Activated CD4-positive, alpha-beta T cell treated with anti-CD3 and anti-CD28 coated beads, Interleukin-2, amount 10 ng/mL, durations not matched to agents 7 days and 5 days (primary cell): Measurements from ENCODE around the gene FAM83D. TPM values are rescaled to one million over a fixed set of nuclear protein-coding genes. Genes with fewer than 3 reads are reported as not detected.

Source experiments
- CTCF ChIA-PET: fragments of 350-600 bp; sonication (Branson Sonifier 250); formaldehyde crosslinking; loops from one replicate; lab custom pipeline; 2021; ENCODE audit warnings: antibody characterized with exemption; lab: Charles Lee
- POLR2A ChIA-PET: fragments of 350-600 bp; sonication (Branson Sonifier 250); formaldehyde crosslinking; loops from one replicate; lab custom pipeline; 2021; ENCODE audit warnings: antibody characterized with exemption; lab: Charles Lee
- DNase-seq: peaks from one replicate; pipeline ENCODE4 v3.0.0-alpha.2; 2020
- H3K27ac Mint-ChIP-seq: one replicate; pipeline ENCODE4 v1.8.0; 2021; ENCODE audit warnings: mild to moderate bottlenecking, moderate library complexity, mixed read lengths
- H3K27me3 Mint-ChIP-seq: one replicate; pipeline ENCODE4 v1.8.0; 2021; ENCODE audit warnings: mixed read lengths
- H3K36me3 Mint-ChIP-seq: one replicate; pipeline ENCODE4 v1.8.0; 2021; ENCODE audit warnings: low read depth, mixed read lengths
- H3K4me1 Mint-ChIP-seq: one replicate; pipeline ENCODE4 v1.8.0; 2021; ENCODE audit warnings: mixed read lengths
- H3K4me3 Mint-ChIP-seq: one replicate; pipeline ENCODE4 v1.8.0; 2021; ENCODE audit warnings: mild to moderate bottlenecking, moderate library complexity, mixed read lengths
- H3K9me3 Mint-ChIP-seq: one replicate; pipeline ENCODE4 v1.8.0; 2021; ENCODE audit warnings: mixed read lengths
- total RNA-seq, 2 experiments: library from RNA; stranded (reverse); gene quantifications; one replicate each; pipeline ENCODE4 v1.2.3, GENCODE V29; 2021

The FAM83D gene
- 10 to 100 TPM; 22.5 to 22.6 TPM for total RNA-seq

GRCh38 chr20:38926142-38926933, at the start of gene FAM83D:
Gene FAM83D (plus strand): TSS chr20:38926417. CDS start chr20:38926443, 26 bp downstream.
- H3K27me3 Mint-ChIP-seq = no peaks in the 10 kb centered on the region
- peak within 1 kb of the TSS; percentile 88 for H3K4me3 Mint-ChIP-seq
- ChIA-PET POLR2A (interaction anchor here (0.8 kb wide), 1 partner anchor 36 kb away, joined by 6 read pairs; the partner anchor contains the start of gene DHX35), CTCF (interaction anchor here (0.5 to 5.1 kb wide), 20 partner anchors 8 to 183 kb away, joined by 3 to 41 read pairs (median 4); partner anchors contain the start of gene DHX35)
- DNase-seq = peak; percentile 97
- H3K9me3 Mint-ChIP-seq = no peaks in the 10 kb centered on the region
- H3K4me1 Mint-ChIP-seq = peaks cover 44% of the 10 kb centered on the region
- peak within 1 kb of the TSS; percentile 88 for H3K27ac Mint-ChIP-seq
- H3K36me3 Mint-ChIP-seq = peaks cover 23% of the 10 kb centered on the region

DNA sequence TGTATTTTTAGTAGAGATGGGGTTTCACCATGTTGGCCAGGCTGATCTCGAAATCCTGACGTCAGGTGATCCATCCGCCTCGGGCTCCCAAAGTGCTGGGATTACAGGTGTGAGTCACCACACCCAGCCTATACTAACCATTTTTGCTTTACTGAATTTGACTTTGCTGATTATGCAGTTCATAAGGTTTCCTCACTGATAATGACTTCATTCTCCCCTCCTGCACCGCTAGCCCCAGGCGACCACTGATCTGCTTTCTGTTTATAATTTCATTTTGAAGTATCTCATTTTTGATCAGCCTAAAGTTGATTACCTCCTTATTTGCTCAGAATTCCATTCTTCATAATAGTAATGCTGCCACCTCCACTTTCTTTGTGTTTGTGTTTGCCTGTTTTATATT, 48.7 kb upstream of the FAM83D start:
- Mint-ChIP-seq H3K36me3 (peaks cover 25% of the 10 kb centered on the region), H3K9me3 (no peaks in the 10 kb centered on the region), H3K4me1 (peaks cover 93% of the 10 kb centered on the region), H3K4me3 (no peak overlapping the region), H3K27ac (peak overlapping the region; percentile 50), H3K27me3 (no peaks in the 10 kb centered on the region)
- ChIA-PET CTCF (interaction anchor here (1.4 to 7.0 kb wide), 2 partner anchors 11 to 16 kb away, joined by 4 to 36 read pairs; no protein-coding TSS in a partner anchor), POLR2A (no interaction called here)
- DNase-seq = no peak

GRCh38 chr20:38878866-38879265, 47.4 kb upstream of the FAM83D start:
- Mint-ChIP-seq H3K4me3 (no peak overlapping the region), H3K9me3 (no peaks in the 10 kb centered on the region), H3K27ac (no peak overlapping the region), H3K27me3 (no peaks in the 10 kb centered on the region), H3K4me1 (peaks cover 92% of the 10 kb centered on the region), H3K36me3 (peaks cover 22% of the 10 kb centered on the region)
- ChIA-PET POLR2A (no interaction called here), CTCF (interaction anchor here (0.6 to 7.0 kb wide), 4 partner anchors 15 to 101 kb away, joined by 3 to 36 read pairs (median 4); no protein-coding TSS in a partner anchor)
- no peak for DNase-seq

DNA sequence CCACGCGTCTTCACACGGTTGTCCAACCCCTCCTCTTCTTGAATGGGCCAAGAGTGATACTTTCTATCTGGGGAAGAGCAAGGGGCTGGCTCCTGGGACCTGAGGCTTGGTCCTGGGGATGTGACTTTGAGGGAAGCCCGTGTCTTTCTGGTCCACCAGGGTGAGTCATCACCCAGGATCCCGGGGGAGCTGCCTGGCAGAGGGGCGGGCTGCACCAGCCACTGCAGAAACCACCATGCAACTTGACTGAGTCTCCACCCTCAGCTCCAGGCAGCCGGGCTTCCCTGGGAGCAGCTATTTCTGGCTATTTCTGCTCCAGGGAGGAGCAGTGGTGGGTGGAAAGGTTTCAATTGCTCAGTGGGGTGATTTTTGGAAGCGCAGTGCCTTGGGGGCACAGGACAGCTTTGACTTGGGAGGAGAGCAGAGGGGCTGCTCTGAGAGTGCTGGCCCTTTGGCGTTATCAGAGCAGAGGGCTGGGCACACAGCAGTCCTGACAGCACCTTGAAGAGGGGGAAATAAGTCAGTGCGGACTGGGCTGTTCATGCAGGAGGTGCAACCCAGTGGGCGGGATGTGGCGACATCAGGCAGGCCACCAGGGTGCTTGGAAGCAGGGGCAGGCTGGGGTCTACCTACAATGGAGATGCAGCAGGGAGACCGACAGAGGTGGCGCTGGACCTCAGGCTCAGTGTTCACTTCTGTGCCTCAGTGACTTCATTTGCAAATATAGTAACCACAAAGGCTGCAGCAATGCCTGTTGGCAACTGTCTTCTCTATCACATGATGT, 45.1 kb upstream of the FAM83D start:
- Mint-ChIP-seq H3K27ac (no peak overlapping the region), H3K36me3 (peaks cover 29% of the 10 kb centered on the region), H3K4me3 (no peak overlapping the region), H3K27me3 (no peaks in the 10 kb centered on the region), H3K9me3 (no peaks in the 10 kb centered on the region), H3K4me1 (peaks cover 77% of the 10 kb centered on the region)
- ChIA-PET CTCF (interaction anchor here (1.5 to 7.0 kb wide), 4 partner anchors 9 to 65 kb away, joined by 4 to 36 read pairs (median 6); no protein-coding TSS in a partner anchor), POLR2A (no interaction called here)
- no peak for DNase-seq

GRCh38 chr20:38881806-38882440, 44.3 kb upstream of the FAM83D start:
- ChIA-PET CTCF (interaction anchor here (2.3 to 7.0 kb wide), 3 partner anchors 8 to 46 kb away, joined by 4 to 36 read pairs (median 6); no protein-coding TSS in a partner anchor), POLR2A (interaction anchor here (0.6 kb wide), 1 partner anchor 39 kb away, joined by 4 read pairs; no protein-coding TSS in a partner anchor)
- no peak for DNase-seq
- Mint-ChIP-seq H3K4me1 (peaks cover 70% of the 10 kb centered on the region), H3K36me3 (peaks cover 31% of the 10 kb centered on the region), H3K9me3 (no peaks in the 10 kb centered on the region), H3K27ac (peak overlapping the region; percentile 75), H3K4me3 (no peak overlapping the region), H3K27me3 (no peaks in the 10 kb centered on the region)

GRCh38 chr20:38882600-38882999, 43.6 kb upstream of the FAM83D start:
- H3K27me3 Mint-ChIP-seq = no peaks in the 10 kb centered on the region
- H3K36me3 Mint-ChIP-seq = peaks cover 30% of the 10 kb centered on the region
- H3K4me3 Mint-ChIP-seq = no peak overlapping the region
- H3K9me3 Mint-ChIP-seq = no peaks in the 10 kb centered on the region
- H3K4me1 Mint-ChIP-seq = peaks cover 68% of the 10 kb centered on the region
- ChIA-PET POLR2A (interaction anchor here (0.6 kb wide), 1 partner anchor 38 kb away, joined by 4 read pairs; no protein-coding TSS in a partner anchor), CTCF (interaction anchor here (1.6 to 7.0 kb wide), 3 partner anchors 11 to 46 kb away, joined by 4 to 36 read pairs (median 4); partner anchors contain the start of gene FAM83D)
- H3K27ac Mint-ChIP-seq = peak overlapping the region; percentile 75
- no peak for DNase-seq

DNA sequence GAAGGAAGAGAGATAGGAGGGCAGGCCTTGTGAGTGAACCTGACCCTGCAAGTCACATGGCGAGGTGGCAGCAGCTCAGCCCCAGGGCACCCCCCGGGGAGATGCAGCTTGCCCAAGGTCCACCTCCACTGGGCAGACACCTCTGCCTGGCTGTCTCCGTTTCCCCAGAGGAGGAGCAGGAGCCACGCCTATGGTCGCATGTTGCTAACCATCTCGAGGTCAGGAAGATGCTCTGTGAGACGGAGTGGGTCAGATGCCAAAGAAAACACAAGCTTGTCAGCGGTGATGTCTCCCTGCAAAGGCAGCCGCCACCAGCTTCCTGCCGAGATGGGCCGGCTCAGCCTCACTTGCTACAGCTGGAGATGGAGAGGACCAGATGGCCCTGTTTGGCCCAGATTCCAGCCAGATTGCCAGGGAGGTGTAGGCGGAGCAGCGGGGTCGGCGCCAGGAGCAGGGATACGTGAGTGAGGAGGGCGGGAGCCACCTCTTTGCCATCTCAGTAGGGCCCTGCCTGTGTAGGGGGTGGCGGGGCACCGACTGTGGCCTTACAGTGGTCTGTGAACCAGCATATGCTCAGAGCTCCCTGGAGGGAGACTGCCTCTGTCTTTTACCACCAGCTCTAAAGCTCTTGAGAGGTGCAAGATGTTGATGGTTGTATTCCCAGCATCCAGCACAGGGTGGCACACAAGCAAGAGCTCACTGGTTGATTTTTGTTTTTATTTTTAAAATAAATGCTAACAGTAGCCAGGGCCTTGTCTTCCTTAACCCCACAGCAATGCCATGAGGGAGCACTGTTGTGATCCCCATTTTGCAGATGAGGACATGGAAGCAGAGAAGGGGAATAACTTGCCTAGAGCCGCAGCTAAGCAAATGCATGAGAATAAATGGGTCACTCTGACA, 42.9 kb upstream of the FAM83D start:
- peaks cover 28% of the 10 kb centered on the region for H3K36me3 Mint-ChIP-seq
- H3K4me1 Mint-ChIP-seq = peaks cover 63% of the 10 kb centered on the region
- DNase-seq = no peak
- H3K4me3 Mint-ChIP-seq = no peak overlapping the region
- no peaks in the 10 kb centered on the region for H3K9me3 Mint-ChIP-seq
- ChIA-PET POLR2A (no interaction called here), CTCF (interaction anchor here (0.8 to 7.0 kb wide), 3 partner anchors 10 to 43 kb away, joined by 3 to 36 read pairs (median 4); partner anchors contain the start of gene FAM83D)
- H3K27me3 Mint-ChIP-seq = no peaks in the 10 kb centered on the region
- peak overlapping the region; percentile 75 for H3K27ac Mint-ChIP-seq

- CTCF ChIA-PET = interaction anchor here (0.6 to 7.0 kb wide), 3 partner anchors 9 to 42 kb away, joined by 4 to 36 read pairs (median 4); partner anchors contain the start of gene FAM83D
- Mint-ChIP-seq H3K9me3 (no peaks in the 10 kb centered on the region), H3K4me3 (no peak overlapping the region), H3K27me3 (no peaks in the 10 kb centered on the region), H3K36me3 (peaks cover 25% of the 10 kb centered on the region), H3K4me1 (peaks cover 57% of the 10 kb centered on the region), H3K27ac (no peak overlapping the region)
- POLR2A ChIA-PET = no interaction called here
- no peak for DNase-seq
Measured at GRCh38 chr20:38883981-38884733, 42.1 kb upstream of the FAM83D start.

DNA sequence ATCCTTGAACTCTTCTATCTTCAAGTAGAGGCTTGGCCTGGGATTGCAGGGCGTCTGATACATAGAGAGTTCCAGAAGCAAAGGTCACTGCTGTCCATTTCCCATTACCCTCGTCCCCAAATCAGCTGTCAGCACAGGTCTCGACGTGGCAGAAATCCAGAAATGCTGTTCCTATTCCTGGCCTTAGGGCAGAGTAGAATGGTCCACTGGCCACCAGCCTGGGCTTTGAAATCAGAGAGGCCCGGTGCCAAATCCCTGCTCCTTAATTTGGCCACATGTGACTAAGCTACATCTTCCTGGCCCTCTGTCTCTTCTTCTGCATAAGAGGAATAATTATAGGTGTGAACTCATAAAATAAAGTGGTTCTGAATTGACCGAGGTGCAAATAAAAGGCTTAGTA, 40.9 kb upstream of the FAM83D start:
- H3K4me1 Mint-ChIP-seq = peaks cover 53% of the 10 kb centered on the region
- no peak overlapping the region for H3K4me3 Mint-ChIP-seq
- ChIA-PET CTCF (interaction anchor here (0.9 kb wide), 1 partner anchor 12 kb away, joined by 4 read pairs; no protein-coding TSS in a partner anchor), POLR2A (no interaction called here)
- peaks cover 26% of the 10 kb centered on the region for H3K36me3 Mint-ChIP-seq
- H3K9me3 Mint-ChIP-seq = no peaks in the 10 kb centered on the region
- no peak for DNase-seq
- no peaks in the 10 kb centered on the region for H3K27me3 Mint-ChIP-seq
- no peak overlapping the region for H3K27ac Mint-ChIP-seq

GRCh38 chr20:38888059-38888831, 38.0 kb upstream of the FAM83D start:
- H3K36me3 Mint-ChIP-seq = peaks cover 21% of the 10 kb centered on the region
- H3K27me3 Mint-ChIP-seq = no peaks in the 10 kb centered on the region
- no peak overlapping the region for H3K27ac Mint-ChIP-seq
- peaks cover 44% of the 10 kb centered on the region for H3K4me1 Mint-ChIP-seq
- no peak overlapping the region for H3K4me3 Mint-ChIP-seq
- ChIA-PET POLR2A (no interaction called here), CTCF (interaction anchor here (0.6 to 1.1 kb wide), 4 partner anchors 12 to 42 kb away, joined by 3 to 4 read pairs (median 3); partner anchors contain the start of gene FAM83D)
- no peak for DNase-seq
- no peaks in the 10 kb centered on the region for H3K9me3 Mint-ChIP-seq
